NCI-H748 treated with DMSO at 0.1 percent for 48 hours (cell line): ENCODE data around the gene WNT9A.

ENCODE experiments used
- DNase-seq: peaks from one replicate; lab custom pipeline; 2025; lab: John Stamatoyannopoulos, UW

WNT9A gene

GRCh38 chr1:227954163-227954850 lies 6.6 kb upstream of the WNT9A start:
- DNase-seq, result no peak

DNA sequence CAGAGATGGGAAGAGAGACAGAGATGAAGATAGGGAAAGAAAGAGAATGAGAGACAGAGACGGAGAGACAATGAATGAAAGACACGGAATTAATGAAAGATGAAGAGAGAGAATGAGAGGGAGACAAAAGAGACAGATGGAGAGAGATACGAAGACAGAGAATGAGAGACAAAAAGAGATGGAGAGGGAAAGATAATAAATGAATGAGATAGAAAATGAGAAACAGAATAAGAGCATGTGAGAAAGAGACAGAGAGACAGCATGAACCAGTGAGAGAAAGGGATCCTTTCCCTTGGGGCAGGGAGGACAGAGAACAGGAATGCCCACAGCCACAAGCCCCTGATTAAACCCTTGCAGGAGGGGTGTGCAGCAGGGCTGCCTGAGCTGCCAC lies 5.3 kb upstream of the WNT9A start:
- DNase-seq, result no peak

GRCh38 chr1:227952374-227953021 lies 4.8 kb upstream of the WNT9A start:
- no peak for DNase-seq

DNA sequence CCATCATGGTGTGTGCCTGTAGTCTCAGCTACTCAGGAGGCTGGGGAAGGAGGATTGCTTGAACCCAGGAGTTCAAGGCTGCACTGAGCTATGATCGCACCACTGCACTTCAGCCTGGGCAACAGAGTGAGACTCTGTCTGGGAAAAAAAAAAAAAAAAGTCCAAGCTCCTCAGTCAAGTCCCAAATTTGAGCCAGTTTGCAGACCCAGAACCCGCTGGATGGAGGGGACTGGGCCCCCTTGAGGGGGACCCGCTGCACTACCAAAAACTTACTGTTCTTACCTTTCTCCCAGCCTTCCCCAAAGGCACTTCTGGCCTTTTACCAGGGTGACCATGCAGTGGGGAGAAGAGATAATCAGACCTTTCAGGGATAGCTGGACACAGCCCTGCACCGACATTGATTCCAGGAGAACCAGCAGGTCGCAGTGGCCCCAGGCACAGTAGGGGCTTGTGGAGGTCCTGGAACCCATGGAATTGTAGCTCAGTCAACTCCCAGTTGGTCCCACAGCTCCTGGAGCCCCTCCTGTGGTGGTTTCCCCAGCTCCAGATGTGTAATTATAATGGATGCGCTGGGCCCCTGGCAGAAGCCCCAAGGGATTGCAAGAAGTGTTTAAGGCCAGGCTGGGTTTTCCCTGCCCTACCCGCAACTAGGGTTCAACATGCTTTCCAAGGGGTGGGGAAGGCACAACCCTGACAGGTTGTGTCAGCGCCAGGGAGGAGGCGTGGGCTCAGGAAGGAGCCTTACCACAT lies 4.1 kb upstream of the WNT9A start:
- DNase-seq, result no peak

GRCh38 chr1:227950735-227951346 lies 3.1 kb upstream of the WNT9A start:
- no peak for DNase-seq

DNA sequence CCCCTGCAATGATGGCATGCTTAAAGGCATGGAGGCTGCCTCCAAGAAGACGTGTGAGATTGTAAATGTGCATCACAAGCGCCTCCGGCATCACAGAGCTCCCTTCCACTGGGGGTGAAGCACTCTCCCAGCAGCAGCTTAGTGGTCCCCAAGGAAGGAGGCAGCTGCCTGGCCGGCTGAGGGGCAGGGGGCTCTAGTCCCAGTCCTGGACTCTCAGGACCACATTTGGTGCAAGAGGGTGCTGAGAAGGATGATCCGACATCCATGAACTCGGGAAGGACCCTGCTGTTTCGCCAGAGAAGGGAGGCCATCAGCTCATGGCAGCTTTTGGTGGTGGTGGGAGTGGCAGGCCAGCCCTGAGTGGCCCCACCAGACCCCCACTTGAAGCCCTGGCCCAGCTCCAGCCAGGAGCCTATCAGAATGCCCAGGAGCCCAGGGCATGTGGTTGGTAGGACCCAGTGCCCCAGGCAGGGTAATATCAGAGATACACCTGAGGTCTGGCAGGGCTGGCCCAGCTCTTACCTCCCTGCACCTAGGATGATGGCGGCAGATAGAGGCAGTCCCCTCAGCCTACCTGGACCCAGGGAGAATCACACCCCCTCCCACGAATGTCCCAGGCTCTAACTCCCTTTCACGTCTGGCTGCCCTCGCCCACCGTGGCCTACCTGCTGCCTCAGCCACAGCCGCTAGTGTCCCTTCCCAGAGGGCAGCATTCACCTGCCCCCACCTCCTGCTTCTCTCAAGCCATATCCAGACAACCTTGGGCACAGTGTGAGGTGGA lies 2.4 kb upstream of the WNT9A start:
- DNase-seq, result no peak

GRCh38 chr1:227949341-227949921 lies 1.7 kb upstream of the WNT9A start:
- no peak for DNase-seq

DNA sequence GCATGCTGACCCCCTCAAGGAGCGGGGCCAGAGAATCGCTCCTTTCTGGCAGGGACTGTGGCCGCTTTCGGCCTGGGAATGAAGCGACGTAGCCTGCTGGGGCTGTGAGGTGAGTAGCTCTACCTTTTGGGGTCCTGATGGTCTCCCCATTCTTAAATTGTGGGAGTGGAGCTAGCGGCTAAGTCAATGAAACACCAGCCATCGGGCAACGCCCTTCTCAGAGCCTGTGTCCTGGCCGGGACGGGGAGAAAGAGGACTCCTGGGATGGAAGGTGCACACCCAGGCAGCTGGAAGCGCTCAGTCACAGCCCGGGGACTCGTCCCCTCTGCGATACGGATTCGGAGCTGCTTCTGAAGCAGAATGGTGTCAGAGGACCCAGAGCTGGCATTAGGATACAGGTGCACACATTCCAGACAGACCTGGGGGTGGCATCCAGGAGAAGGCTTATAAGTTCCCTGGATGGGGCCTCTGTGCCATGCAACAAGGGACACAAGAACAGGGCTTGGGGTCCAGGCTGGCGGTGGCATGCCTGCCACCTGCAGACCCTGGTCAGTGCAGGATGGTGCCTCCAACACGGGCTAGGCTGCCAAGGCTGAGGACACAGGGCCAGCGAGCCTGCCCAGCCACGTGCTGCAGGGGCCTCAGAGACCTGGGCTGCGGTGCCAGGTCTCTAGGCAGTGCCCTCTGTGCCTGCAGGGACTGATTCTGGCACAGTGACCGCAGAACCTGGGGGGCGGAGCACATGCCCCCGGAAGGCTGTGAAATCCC lies 945 bp upstream of the WNT9A start:
- no peak for DNase-seq

GRCh38 chr1:227947386-227947675 lies 401 bp downstream of the WNT9A start:
- no peak for DNase-seq

GRCh38 chr1:227946624-227947385 lies 927 bp downstream of the WNT9A start:
- peak; percentile 13 for DNase-seq

- no peak for DNase-seq
Observed at GRCh38 chr1:227945891-227946623, 1.7 kb downstream of the WNT9A start.

DNA sequence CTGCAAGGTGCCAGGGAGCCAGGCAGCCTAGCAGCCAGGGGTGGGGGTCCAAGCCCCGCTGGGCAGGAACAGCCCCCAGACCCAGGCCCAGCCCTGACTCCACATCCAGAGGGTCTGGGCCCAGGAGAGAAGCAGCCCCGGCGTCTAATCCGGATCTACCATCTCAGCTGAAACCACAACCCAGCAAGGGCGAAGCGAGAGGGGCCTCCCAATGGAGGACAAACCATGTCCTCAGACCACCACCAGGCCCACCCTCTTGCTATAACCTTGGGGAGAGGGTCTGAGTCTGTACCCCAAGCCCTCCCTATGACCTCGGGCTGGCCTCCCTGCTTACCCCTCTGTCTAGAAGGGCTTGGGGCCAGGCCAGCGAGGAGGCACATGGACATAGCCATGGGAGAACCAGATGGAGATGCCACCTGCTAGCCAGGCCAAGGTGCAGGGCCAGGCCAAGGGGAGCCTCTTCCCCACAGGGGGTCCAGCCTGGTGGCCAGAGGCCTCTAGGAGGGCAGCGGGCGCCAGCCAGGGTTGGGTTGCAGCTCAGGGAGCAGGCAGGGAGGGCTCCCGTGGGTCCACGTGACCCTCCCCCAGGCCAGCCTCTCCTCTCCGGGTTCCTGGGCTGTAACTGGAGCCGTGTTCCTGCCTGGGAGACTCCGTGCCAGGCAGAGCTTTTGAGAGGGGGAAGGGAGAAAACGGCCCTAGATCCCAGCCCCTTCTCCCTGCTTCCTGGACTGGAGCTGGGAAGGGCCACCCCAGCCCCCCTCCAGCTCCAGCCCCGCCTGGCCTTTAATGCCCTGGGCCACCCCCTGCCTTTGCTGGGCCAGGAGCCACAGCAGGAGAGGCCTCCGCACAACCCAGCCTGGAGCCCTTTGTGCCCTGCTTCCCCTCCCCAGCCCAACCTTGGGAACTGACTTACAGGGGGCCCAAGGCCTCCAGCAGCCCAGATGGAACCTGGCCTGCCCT lies 2.5 kb downstream of the WNT9A start:
- DNase-seq, result no peak

DNA sequence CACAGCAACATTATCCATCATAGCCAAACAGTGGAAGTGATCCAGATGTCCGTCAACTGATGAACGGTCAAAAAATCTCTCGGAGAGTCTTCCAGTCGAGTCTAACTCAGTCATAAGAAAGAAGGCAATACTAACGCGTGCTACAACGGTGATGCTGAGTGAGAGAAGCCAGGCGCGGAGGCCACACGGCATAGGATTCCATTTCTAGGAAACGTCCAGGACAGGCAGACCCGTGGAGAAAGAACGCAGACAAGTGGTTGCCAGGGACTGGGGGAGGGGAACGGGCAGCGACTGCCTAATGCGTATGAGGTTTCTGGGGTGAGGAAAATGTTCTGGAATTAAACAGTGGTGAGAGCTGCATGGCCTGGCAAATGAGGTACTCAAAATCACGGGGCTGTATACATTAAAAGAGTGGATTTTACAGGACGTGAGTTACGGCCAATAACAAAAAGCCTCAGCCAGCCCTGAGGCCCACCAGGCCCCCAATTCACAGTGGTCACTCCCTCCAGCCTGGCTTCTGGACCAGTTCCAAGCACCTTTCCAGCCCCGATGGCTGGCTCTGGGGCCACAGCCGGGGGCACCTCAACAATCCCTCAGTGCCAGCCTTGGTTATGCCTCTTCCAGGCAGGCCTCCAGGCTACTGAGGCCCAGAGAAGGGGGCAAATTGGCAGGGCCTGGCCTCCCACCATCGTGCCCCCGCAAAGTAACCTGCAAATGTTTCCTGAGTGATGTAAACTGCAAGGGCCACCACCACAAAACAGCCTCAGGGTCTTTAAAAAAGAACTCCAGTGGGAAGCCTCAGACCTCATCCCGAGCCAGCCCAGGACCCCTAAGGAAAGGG lies 3.4 kb downstream of the WNT9A start:
- DNase-seq, result no peak

- DNase-seq, result no peak
Observed at GRCh38 chr1:227943381-227944089, 4.2 kb downstream of the WNT9A start.

DNA sequence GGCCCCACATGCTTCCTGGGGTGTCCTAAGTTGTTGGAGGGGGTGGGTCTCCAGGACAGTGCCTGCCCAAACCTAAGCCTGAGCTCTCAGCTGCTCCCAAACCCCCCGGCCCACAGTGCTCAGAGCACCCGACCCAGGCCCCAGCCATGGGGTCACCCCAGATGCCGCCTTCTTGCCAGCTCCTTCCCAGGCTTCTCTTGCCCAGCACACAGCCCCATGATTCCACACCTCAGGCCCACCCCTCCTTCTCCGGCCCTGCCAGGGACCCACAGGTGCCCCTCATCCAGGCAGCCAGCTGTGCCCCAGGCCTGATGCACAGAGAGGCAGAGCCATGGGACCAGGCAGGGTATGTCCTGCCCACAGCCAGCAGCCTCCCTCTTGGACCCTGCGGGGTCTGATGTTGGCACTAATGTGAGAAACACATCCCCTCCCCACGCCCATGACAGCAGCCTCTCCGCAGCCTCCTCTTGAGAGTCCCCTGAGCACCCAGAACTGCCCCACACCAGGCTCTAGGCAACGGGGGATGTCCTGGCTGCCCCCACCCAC lies 4.9 kb downstream of the WNT9A start:
- DNase-seq, result no peak

GRCh38 chr1:227942021-227942715 lies 5.6 kb downstream of the WNT9A start:
- DNase-seq, result no peak
